BLaER1 treated with 17β-estradiol and CSF1 and Interleukin-3, amounts not matched to agents 10 nM and 100 nM (cell line): ENCODE results near the gene ANKS1B.
"Not testable (repeated sequence)": the region's sequence is repeated elsewhere in the genome, so short reads cannot be mapped to it uniquely, and the experiment has no call there.

Source experiments
- H3K27ac ChIP-seq, 11 experiments: shearing (Covaris generic); formaldehyde crosslinking; 2 replicates each; pipeline ENCODE4 v1.8.1; 2022
- H3K27me3 ChIP-seq, 11 experiments: shearing (Covaris generic); formaldehyde crosslinking; 2 replicates each; pipeline ENCODE4 v1.8.1; 2022
- H3K36me3 ChIP-seq, 11 experiments: shearing (Covaris generic); formaldehyde crosslinking; 2 replicates each; pipeline ENCODE4 v1.8.1; 2022
- H3K4me1 ChIP-seq, 10 experiments: shearing (Covaris generic); formaldehyde crosslinking; 2 replicates each; pipeline ENCODE4 v1.8.1; 2022
- H3K4me2 ChIP-seq, 11 experiments: shearing (Covaris generic); formaldehyde crosslinking; 2 replicates each; pipeline ENCODE4 v1.8.1; 2022
- H3K4me3 ChIP-seq, 10 experiments: shearing (Covaris generic); formaldehyde crosslinking; 2 replicates each; pipeline ENCODE4 v1.8.1; 2022
- H3K9ac ChIP-seq, 11 experiments: shearing (Covaris generic); formaldehyde crosslinking; 2 replicates each; pipeline ENCODE4 v1.8.1; 2022
- H3K9me3 ChIP-seq, 11 experiments: shearing (Covaris generic); formaldehyde crosslinking; replicated peaks in 1 of 11; 2 replicates each; pipeline ENCODE4 v1.8.1; 2022
- H4K20me1 ChIP-seq, 11 experiments: shearing (Covaris generic); formaldehyde crosslinking; 2 replicates each; pipeline ENCODE4 v1.8.1; 2022
- Cebpa-rat ChIP-seq, 11 experiments: shearing (Covaris generic); IDR thresholded peaks; 2 replicates each; pipeline ENCODE4 v1.8.1; 2022

ANKS1B gene

DNA sequence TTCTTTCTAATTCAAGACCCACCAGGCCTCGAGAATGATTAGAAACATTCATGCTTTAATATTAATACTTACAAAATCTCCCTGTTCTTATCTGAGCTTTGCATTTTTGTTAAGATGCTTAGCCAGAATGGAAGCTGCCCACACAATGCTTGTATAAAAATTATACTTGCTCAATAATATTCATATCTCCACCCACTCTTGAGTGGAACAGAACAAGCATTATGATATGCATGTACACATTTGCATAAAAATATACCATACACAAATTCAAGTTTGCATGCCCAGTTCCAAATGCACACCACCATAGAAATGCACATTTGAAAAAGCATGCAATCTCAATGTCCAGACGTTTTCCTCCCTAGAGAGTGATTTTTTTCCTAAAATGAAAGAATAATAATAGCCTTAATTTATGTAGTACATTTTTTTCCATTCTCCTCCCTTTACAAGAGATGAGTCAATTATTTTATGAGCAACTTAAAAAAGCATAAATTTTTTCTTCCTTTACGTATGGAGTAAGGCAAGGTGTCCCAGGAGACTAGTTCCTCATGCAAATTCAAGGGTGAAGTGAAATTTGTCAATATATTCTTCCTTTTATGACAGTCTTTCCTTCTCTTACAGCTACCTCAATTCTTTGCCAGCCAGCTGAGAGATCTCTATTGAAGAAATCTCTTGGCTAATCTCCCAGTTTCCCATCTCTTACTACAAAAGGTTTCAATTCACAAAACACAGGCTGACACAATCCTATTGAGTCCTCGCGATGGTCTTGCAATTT is 650.3 kb downstream of the ANKS1B start:
- Histone ChIP-seq H3K36me3 (peaks cover 0 to 78% (median 33%) of the 10 kb centered on the region in 11 experiments; a peak in 15 of 22 replicates), H3K27me3 (no peaks in the 10 kb centered on the region), H3K4me2 (no peak overlapping the region), H4K20me1 (no peaks in the 10 kb centered on the region), H3K27ac (no peak overlapping the region), H3K4me1 (no peaks in the 10 kb centered on the region), H3K9me3 (peaks cover 0 to 27% (median 16%) of the 10 kb centered on the region in 11 experiments; a peak in 11 of 22 replicates), H3K9ac (no peak overlapping the region), H3K4me3 (no peak overlapping the region)
- no peak for TF ChIP-seq Cebpa-rat (IDR thresholded peaks at IDR 0.05)

DNA sequence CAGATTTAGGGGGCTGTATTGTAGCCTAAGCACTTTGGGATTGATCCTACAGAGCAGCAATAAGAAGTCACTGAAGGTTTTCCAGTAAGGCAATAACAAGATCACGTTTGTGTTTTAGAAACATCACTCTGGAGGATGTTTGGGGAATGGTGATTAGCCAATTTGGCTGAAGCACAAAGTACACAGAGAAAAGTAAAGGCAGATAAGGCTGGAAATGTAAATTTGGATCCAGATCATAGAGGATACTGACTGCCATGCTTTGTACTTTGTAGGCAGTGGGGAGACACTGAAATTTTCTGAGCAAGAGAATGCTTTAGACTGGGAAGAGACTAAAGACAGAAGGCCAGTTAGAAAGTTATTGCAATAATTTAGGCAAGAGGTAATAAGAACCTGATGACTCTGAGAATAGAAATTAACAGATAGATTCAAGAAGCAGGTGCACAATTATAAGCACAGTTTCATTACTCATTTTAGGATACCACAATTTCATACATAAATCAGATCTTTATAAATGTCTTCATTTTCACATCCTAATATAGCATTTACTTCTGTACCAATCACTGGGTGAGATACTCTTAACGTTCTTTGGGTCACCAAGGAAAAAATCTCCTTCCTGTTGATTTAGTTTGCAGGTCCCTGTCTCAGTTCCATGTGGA is 651.7 kb downstream of the ANKS1B start:
- H3K36me3 ChIP-seq: peaks cover 0 to 72% (median 23%) of the 10 kb centered on the region in 11 experiments; a peak in 15 of 22 replicates
- H4K20me1 ChIP-seq: no peaks in the 10 kb centered on the region
- no peak overlapping the region for H3K9ac ChIP-seq
- TF ChIP-seq Cebpa-rat (IDR thresholded peaks at IDR 0.05): no peak
- H3K27me3 ChIP-seq: no peaks in the 10 kb centered on the region
- H3K27ac ChIP-seq: no peak overlapping the region
- H3K4me1 ChIP-seq: no peaks in the 10 kb centered on the region
- peaks cover 0 to 16% (median 9%) of the 10 kb centered on the region in 11 experiments; a peak in 14 of 22 replicates for H3K9me3 ChIP-seq
- no peak overlapping the region for H3K4me2 ChIP-seq
- no peak overlapping the region for H3K4me3 ChIP-seq

DNA sequence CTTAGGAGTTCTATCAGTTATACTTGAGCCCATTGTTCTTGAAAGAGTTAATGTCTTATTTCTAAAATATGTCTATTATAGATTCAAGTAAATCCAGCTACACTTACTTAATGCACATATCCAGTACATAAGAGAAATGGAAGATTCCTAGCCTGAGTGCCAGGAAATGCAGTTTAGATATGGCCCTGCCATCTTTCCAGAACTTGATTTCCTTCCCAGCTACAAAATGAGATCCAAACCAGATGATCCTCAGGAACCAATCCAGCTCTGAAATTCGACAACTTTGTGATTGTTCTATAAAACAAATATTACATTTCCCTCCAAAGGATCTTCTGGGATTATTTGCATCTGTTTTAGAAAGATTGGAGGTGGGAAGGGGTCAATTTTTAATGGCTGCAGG is 654.5 kb downstream of the ANKS1B start:
- no peak overlapping the region for H3K9ac ChIP-seq
- no peaks in the 10 kb centered on the region for H3K27me3 ChIP-seq
- no peak overlapping the region for H3K27ac ChIP-seq
- H3K4me3 ChIP-seq: no peak overlapping the region
- peaks cover 0 to 61% (median 20%) of the 10 kb centered on the region in 11 experiments; a peak in 13 of 22 replicates for H3K36me3 ChIP-seq
- H4K20me1 ChIP-seq: no peaks in the 10 kb centered on the region
- peaks cover 0 to 10% (median 5%) of the 10 kb centered on the region in 11 experiments; a peak in 7 of 22 replicates for H3K9me3 ChIP-seq
- no peaks in the 10 kb centered on the region for H3K4me1 ChIP-seq
- TF ChIP-seq Cebpa-rat (IDR thresholded peaks at IDR 0.05): no peak
- H3K4me2 ChIP-seq: no peak overlapping the region

DNA sequence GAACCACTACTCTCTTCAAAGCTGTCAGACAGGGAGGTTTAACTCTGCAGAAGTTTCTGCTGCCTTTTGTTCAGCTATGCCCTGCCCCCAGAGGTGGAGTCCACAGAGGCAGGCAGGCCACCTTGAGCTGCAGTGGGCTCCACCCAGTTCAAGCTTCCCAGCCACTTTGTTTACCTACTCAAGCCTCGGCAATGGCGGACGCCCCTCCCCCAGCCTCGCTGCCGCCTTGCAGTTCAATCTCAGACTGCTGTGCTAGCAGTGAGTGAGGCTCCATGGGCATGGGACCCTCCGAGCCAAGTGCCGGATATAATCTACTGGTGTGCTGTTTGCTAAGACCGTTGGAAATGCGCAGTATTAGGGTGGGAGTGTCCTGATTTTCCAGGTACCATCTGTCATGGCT is 663.5 kb downstream of the ANKS1B start:
- Histone ChIP-seq H3K9me3 (peaks cover 34 to 60% (median 45%) of the 10 kb centered on the region in 11 experiments), H3K36me3 (peaks cover 0 to 63% (median 48%) of the 10 kb centered on the region in 11 experiments; a peak in 18 of 22 replicates)
- not testable (repeated sequence) for H3K27ac ChIP-seq, H3K4me2 ChIP-seq, H3K27me3 ChIP-seq, H3K4me3 ChIP-seq, H4K20me1 ChIP-seq, H3K4me1 ChIP-seq, H3K9ac ChIP-seq

DNA sequence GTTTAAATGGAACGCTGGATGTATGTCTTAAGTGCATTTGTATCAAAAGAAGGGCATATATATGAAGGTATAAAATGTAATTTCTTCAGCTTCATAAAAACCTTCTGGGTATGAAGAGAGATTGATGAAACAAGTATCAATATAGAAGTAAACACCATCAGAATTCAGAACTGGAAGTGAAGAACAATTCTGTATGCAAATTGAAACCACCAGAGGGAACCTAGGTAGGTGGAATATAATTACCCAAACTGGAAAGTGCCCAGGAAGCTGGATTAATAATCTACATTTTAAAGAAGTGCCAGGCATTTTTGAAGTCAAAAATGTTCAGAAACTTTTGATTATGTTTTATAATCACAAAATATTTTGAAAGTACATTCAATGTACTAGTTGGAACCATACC is 673.4 kb downstream of the ANKS1B start:
- no peak for TF ChIP-seq Cebpa-rat (IDR thresholded peaks at IDR 0.05)
- Histone ChIP-seq H3K27me3 (no peaks in the 10 kb centered on the region), H3K4me1 (no peaks in the 10 kb centered on the region), H4K20me1 (no peaks in the 10 kb centered on the region), H3K9me3 (peaks cover 0 to 20% (median 0%) of the 10 kb centered on the region in 11 experiments; a peak in 6 of 22 replicates), H3K27ac (no peak overlapping the region), H3K4me3 (no peak overlapping the region), H3K36me3 (peaks cover 0 to 34% (median 9%) of the 10 kb centered on the region in 11 experiments; a peak in 11 of 22 replicates), H3K9ac (no peak overlapping the region), H3K4me2 (no peak overlapping the region)

DNA sequence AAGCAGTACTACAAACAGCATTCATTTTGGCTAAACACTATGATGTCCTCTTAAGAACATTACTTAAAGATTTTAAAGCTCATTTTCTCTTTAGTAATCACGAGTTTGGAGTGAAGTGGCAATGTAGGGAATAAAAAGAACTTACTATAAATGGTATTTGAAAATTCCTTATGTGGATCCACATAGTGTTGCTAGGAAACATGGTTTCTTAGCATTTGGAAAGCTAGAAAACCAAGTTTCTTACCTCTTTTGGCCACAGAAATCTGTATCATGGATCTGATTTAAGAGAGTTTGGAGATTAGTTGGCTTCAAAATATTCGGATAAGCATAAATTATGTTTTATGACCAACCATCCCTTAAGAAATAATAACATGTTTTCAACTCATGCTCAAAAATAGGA is 674.9 kb downstream of the ANKS1B start:
- Histone ChIP-seq H3K27ac (no peak overlapping the region), H3K4me2 (no peak overlapping the region), H3K4me1 (no peaks in the 10 kb centered on the region), H3K9me3 (peaks cover 0 to 15% (median 0%) of the 10 kb centered on the region in 11 experiments; a peak in 5 of 22 replicates), H3K9ac (no peak overlapping the region), H3K36me3 (peaks cover 0 to 41% (median 13%) of the 10 kb centered on the region in 11 experiments; a peak in 13 of 22 replicates), H3K4me3 (no peak overlapping the region), H3K27me3 (no peaks in the 10 kb centered on the region), H4K20me1 (no peaks in the 10 kb centered on the region)
- TF ChIP-seq Cebpa-rat (IDR thresholded peaks at IDR 0.05): no peak

DNA sequence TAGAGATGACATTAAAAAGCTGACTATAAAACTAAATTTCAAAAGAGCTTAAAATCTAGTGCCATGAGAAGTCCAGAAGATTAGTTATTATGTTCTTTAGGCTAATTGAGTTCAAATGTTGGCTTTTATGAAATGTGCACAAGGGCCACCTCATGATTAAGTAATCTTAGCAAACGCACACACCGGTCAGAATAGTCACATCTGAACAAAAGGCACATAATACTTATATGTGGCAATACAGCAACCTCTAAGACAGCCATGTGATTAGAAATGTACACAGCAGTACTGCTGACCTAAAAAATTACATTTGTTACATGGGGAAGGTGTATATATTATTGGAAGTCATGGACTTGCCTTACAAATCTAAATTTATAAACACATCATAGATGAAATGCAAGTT is 681.9 kb downstream of the ANKS1B start:
- no peaks in the 10 kb centered on the region for H3K4me1 ChIP-seq
- H4K20me1 ChIP-seq: no peaks in the 10 kb centered on the region
- TF ChIP-seq Cebpa-rat (IDR thresholded peaks at IDR 0.05): no peak
- no peak overlapping the region for H3K9ac ChIP-seq
- H3K27me3 ChIP-seq: no peaks in the 10 kb centered on the region
- no peak overlapping the region for H3K4me2 ChIP-seq
- H3K36me3 ChIP-seq: peaks cover 0 to 61% (median 20%) of the 10 kb centered on the region in 11 experiments; a peak in 12 of 22 replicates
- no peak overlapping the region for H3K4me3 ChIP-seq
- H3K9me3 ChIP-seq: peaks cover 0 to 4% (median 0%) of the 10 kb centered on the region in 11 experiments; a peak in 3 of 22 replicates
- no peak overlapping the region for H3K27ac ChIP-seq

DNA sequence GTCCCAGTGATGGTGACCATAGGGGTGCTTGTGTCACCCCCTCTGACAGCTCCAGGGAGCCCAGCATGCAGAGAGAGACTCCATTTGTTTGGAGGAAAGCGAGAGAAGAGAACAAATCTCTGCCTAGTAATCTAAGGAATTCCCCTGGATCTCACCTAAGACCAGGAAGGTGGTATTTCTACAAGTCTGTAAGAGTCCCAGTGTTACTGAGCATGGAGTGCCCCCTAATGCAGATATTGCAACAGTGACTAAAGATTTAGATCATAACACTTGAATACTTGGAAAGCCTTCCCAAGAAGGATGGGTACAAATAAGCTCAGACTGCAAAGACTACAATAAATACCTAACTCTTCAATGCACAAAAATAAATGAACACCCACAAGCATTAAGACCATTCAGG is 697.6 kb downstream of the ANKS1B start:
- no peak overlapping the region; a peak in 1 of 22 replicates for H3K4me2 ChIP-seq
- H3K4me3 ChIP-seq: no peak overlapping the region
- H3K9me3 ChIP-seq: peaks cover 23 to 30% (median 24%) of the 10 kb centered on the region in 11 experiments
- no peaks in the 10 kb centered on the region for H4K20me1 ChIP-seq
- H3K4me1 ChIP-seq: peaks cover 0 to 12% (median 7%) of the 10 kb centered on the region in 10 experiments; a peak in 11 of 20 replicates
- no peak overlapping the region for H3K27ac ChIP-seq
- H3K36me3 ChIP-seq: peaks cover 0 to 61% (median 31%) of the 10 kb centered on the region in 11 experiments; a peak in 15 of 22 replicates
- no peaks in the 10 kb centered on the region for H3K27me3 ChIP-seq
- no peak for TF ChIP-seq Cebpa-rat (IDR thresholded peaks at IDR 0.05)
- no peak overlapping the region for H3K9ac ChIP-seq

DNA sequence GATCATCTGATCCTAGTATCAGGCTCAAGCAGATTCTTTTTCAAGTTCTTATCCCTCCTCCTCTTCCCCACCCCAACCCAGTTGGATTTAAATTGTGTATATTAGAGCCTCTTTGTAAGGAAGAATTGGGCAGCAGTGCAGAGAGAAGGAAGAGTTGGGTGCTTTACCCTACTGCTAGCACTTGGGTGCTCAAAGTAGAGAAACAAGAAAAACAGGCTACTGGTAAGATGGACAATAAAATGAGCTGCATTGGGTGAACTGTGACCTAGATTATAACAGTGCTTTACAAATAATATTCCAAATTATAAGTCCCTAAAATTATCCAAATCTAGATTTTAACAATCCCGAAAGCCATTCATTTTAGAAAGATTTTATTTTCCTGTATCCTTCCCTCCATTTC is 700.6 kb downstream of the ANKS1B start:
- Histone ChIP-seq H3K27ac (no peak overlapping the region), H3K27me3 (no peaks in the 10 kb centered on the region), H3K4me2 (no peak overlapping the region), H3K4me1 (peaks cover 0 to 15% (median 9%) of the 10 kb centered on the region in 10 experiments; a peak in 11 of 20 replicates), H3K9me3 (peaks cover 0 to 6% (median 0%) of the 10 kb centered on the region in 11 experiments; a peak in 3 of 22 replicates), H4K20me1 (no peaks in the 10 kb centered on the region), H3K4me3 (no peak overlapping the region), H3K36me3 (peaks cover 0 to 62% (median 32%) of the 10 kb centered on the region in 11 experiments; a peak in 15 of 22 replicates), H3K9ac (no peak overlapping the region)
- TF ChIP-seq Cebpa-rat (IDR thresholded peaks at IDR 0.05): no peak
